ENCODE data around the gene LTB4R2.
"Not testable (repeated sequence)": the region's sequence is repeated elsewhere in the genome, so short reads cannot be mapped to it uniquely, and the experiment has no call there.

The LTB4R2 gene

GRCh38 chr14:24342889-24343288, 32.9 kb downstream of the LTB4R2 start:
- no peak overlapping the region for H3K4me3 ChIP-seq (ENCODE audit: low read length)
- no peak for TF ChIP-seq ZNF274 (IDR thresholded peaks at IDR 0.05; ENCODE audit: low read depth, low read length)

- no peak for TF ChIP-seq ZNF274 (IDR thresholded peaks at IDR 0.05; ENCODE audit: low read depth, low read length)
- no peak overlapping the region for H3K4me3 ChIP-seq (ENCODE audit: low read length)
These were observed 34.1 kb downstream of the LTB4R2 start for GRCh38 chr14:24343795-24344660.

- TF ChIP-seq ZNF274 (IDR thresholded peaks at IDR 0.05; ENCODE audit: low read depth, low read length): no peak
- H3K4me3 ChIP-seq (ENCODE audit: low read length): no peak overlapping the region
These were observed 37.2 kb downstream of the LTB4R2 start for GRCh38 chr14:24347134-24347533.

GRCh38 chr14:24348186-24348585, 38.2 kb downstream of the LTB4R2 start:
- no peak overlapping the region for H3K4me3 ChIP-seq (ENCODE audit: low read length)
- no peak for TF ChIP-seq ZNF274 (IDR thresholded peaks at IDR 0.05; ENCODE audit: low read depth, low read length)

- no peak overlapping the region for H3K4me3 ChIP-seq (ENCODE audit: low read length)
- TF ChIP-seq ZNF274 (IDR thresholded peaks at IDR 0.05; ENCODE audit: low read depth, low read length): no peak
These were observed 39.8 kb downstream of the LTB4R2 start for GRCh38 chr14:24349742-24350141.

GRCh38 chr14:24351517-24351916, 41.6 kb downstream of the LTB4R2 start:
- TF ChIP-seq ZNF274 (IDR thresholded peaks at IDR 0.05; ENCODE audit: low read depth, low read length): no peak
- no peak overlapping the region for H3K4me3 ChIP-seq (ENCODE audit: low read length)

GRCh38 chr14:24353559-24354481, 43.9 kb downstream of the LTB4R2 start:
- H3K4me3 ChIP-seq (ENCODE audit: low read length): no peak overlapping the region
- no peak for TF ChIP-seq ZNF274 (IDR thresholded peaks at IDR 0.05; ENCODE audit: low read depth, low read length)

GRCh38 chr14:24354482-24354825, 44.5 kb downstream of the LTB4R2 start:
- not testable (repeated sequence) for H3K4me3 ChIP-seq (ENCODE audit: low read length)

- TF ChIP-seq ZNF274 (IDR thresholded peaks at IDR 0.05; ENCODE audit: low read depth, low read length): no peak
- no peak overlapping the region for H3K4me3 ChIP-seq (ENCODE audit: low read length)
These were observed 45.1 kb downstream of the LTB4R2 start for GRCh38 chr14:24355009-24355408.

GRCh38 chr14:24356208-24356607, 46.3 kb downstream of the LTB4R2 start:
- no peak for TF ChIP-seq ZNF274 (IDR thresholded peaks at IDR 0.05; ENCODE audit: low read depth, low read length)
- H3K4me3 ChIP-seq (ENCODE audit: low read length): no peak overlapping the region

GRCh38 chr14:24360281-24360680, 50.3 kb downstream of the LTB4R2 start:
- no peak overlapping the region for H3K4me3 ChIP-seq (ENCODE audit: low read length)
- no peak for TF ChIP-seq ZNF274 (IDR thresholded peaks at IDR 0.05; ENCODE audit: low read depth, low read length)

GRCh38 chr14:24361326-24361725, 51.4 kb downstream of the LTB4R2 start:
- TF ChIP-seq ZNF274 (IDR thresholded peaks at IDR 0.05; ENCODE audit: low read depth, low read length): no peak

More at GRCh38 chr14:24361326-24361725, 51.4 kb downstream of the LTB4R2 start:
- no peak overlapping the region for H3K4me3 ChIP-seq (ENCODE audit: low read length)
